Smooth muscle cell of the pulmonary artery (primary cell): ENCODE results near the gene NSD1. TPM values are rescaled to one million over a fixed set of nuclear protein-coding genes. Genes with fewer than 3 reads are reported as not detected.

Experiments used
- total RNA-seq: library from RNA; depleted of rRNA; stranded (reverse); fragments of >200 nt; gene quantifications from 2 replicates; pipeline ENCODE4 v1.2.3, GENCODE V29; 2014

NSD1 gene
- 45.2 and 46.0 TPM in 2 replicates for total RNA-seq

GRCh38 chr5:177133096-177133852 is at the start of gene NSD1:
Gene NSD1, plus strand, starts transcription at chr5:177133773. Its CDS starts 1,331 bp downstream, at chr5:177135104.

DNA sequence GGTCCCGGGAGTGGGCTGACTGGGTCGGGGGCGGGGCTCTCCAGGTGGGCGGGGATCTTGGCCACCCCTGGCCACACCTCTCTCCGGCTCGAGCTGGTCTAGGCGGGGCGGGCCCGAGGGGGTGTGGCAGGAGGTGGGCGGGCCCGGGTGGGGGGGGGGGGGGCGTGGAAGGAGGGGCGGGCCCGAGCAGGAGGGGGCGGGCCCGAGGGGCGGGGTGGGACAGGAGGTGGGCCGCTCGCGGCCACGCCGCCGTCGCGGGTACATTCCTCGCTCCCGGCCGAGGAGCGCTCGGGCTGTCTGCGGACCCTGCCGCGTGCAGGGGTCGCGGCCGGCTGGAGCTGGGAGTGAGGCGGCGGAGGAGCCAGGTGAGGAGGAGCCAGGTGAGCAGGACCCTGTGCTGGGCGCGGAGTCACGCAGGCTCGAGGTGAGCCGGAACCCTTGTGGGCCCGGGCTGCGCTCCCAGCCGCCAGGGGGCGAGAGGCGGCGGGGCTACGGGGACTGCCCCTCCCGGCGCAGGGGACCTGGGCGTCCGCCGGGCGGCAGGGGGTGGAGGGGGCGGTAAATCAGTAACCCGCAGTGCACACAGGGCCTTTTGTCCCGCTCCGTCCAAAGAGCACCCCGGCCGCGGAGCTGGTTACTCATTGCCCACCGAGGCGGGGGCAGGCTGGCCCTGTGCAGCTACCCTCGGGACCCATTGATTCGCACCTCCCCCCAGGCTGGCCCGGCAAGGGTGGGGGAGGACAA is 46.7 kb upstream of the NSD1 start, which contains the start of gene FGFR4:
TSS of gene FGFR4 (plus strand) at position 262 of the 744 bp plus-strand sequence. CDS start 2,688 bp downstream, outside the sequence.

GRCh38 chr5:177303121-177303924 is 169.8 kb downstream of the NSD1 start, which contains the start of the genes PRELID1 and RAB24:
Gene PRELID1, plus strand, starts transcription at chr5:177303799. Its CDS starts 187 bp downstream, at chr5:177303986.
Gene RAB24, minus strand, starts transcription at chr5:177303719. Its CDS starts 431 bp downstream, at chr5:177303288.

GRCh38 chr5:177311723-177312648 is 178.4 kb downstream of the NSD1 start, which contains the start of gene MXD3:
Gene MXD3, minus strand, starts transcription at chr5:177311898. Its CDS starts 68 bp downstream, at chr5:177311830.

Other genes with a start within 250 kb of the NSD1 start
- gene HK3, start 234.4 kb upstream of the NSD1 start, total RNA-seq: not detected in 2 replicates
- 20.8 and 22.7 TPM in 2 replicates for gene UIMC1, start 127.0 kb upstream of the NSD1 start, total RNA-seq
- 14.3 and 14.7 TPM in 2 replicates for gene ZNF346, start 111.1 kb upstream of the NSD1 start, total RNA-seq
- gene FGFR4, start 46.9 kb upstream of the NSD1 start, total RNA-seq: 0.33 and 0.65 TPM in 2 replicates
- 20.3 and 25.1 TPM in 2 replicates for gene RAB24, start 169.9 kb downstream of the NSD1 start, total RNA-seq
- gene PRELID1, start 170.0 kb downstream of the NSD1 start, total RNA-seq: 54.6 and 58.7 TPM in 2 replicates
- gene MXD3, start 178.1 kb downstream of the NSD1 start, total RNA-seq: 2.6 and 5.0 TPM in 2 replicates
- gene LMAN2, start 217.9 kb downstream of the NSD1 start, total RNA-seq: 456 and 488 TPM in 2 replicates
- gene RGS14, start 224.2 kb downstream of the NSD1 start, total RNA-seq: 2.7 and 3.3 TPM in 2 replicates